ENCODE results near the gene CTTN.

CTTN gene
- total RNA-seq, result 0.85 to 13.7 (median 3.8) reads per million in 4 experiments

DNA sequence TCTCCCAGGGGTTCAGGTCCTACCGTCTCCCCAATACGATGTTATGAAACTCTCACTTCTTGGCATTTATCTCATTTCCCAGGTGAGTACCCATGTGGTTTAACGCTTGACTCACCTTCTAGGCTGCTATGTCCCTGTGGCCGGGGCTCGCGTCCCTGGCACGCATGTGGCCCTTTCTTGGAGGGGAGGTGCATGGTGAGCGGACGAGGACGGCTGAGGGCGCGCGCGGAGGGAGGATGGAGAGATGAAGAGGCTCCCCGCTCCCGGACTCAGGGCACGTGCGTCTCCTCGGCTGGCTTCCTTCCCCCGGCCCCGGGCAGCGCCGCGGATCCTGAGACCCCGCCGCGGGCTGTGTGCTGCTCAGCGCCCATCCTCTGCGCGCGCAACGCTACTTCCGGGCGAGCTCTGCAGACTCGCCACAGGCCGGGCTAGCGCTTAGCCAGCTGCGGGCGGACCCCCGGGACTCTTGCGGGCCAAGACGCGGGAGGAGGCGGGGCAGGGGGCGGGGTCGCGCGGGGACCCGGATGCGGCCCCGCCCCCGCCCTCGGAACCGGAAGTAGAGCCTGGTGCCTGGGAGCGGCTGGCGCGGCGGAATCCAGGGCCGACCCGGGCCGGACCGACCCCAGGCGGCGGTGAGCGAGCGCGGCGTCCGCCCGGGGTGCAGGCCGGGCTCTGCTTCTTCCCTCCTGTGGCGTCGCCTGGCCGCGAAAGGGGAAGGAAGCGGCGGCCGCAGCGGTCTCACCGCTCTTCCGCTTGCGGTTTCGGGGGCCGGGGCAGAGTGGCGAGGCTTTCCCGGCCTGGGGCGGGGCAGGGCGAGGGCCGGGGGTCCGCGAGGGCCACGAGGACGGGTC is at the start of gene CTTN:
CTTN (plus strand) TSS at position 547 of the 851 bp plus-strand sequence. CDS start 8,769 bp downstream, outside the sequence.
- peak; percentile 24 for DNase-seq

DNA sequence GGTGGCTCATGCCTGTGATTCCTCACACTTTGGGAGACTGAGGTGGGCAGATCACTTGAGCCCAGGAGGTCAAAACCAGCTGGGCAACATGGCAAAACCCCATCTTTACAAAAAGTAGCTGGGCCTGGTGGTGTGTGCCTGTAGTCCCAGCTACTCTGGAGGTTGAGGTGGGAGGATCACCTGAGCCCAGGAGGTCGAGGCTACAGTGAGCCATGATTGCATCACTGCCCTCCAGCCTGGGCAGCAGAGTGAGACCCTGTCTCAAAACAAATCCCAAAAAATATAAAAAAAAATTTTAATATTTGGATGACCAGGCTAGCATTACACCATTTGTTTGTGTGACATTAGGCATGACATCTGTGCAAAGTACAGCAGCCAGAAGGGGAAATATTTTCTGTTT is 49.7 kb upstream of the CTTN start:
- no peak for DNase-seq

DNA sequence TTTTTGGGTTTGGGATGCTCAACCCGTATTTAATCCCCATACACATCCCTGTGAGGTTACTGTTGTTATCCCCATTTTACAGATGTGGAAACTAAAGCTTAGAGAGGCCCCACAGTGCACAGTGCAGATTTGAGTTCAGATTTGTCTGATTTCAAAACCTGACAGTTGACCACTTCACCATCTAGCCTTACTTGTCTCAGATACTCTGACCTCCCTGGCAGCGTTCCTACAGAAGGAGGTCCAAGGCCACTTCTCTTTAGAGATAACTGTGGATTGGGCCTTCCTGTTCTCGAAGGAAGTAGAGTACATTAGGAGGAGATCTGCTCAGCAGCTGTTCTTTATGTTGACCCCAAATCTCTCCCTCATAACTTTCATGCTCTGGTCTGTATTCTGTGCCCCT is 46.7 kb upstream of the CTTN start:
- no peak for DNase-seq

DNA sequence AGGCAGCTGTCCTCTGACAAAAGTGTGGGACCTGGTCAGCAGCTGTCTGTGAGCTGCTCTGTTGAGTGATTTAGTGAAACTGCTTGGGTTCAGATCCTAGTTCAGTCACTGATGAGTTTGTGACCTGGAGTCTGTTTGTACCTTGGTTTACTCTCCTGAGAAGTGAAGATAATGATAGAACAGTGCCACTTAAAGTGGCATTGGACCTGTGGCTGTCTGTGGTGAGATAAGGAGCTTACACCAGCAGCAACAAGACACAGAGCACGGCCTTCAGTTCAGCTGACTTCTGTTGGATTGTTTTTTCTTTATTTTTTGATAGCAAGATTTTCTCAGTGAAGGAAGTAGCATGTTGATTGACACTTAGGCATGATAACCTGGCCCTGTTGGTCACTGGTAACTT is 46.2 kb upstream of the CTTN start:
- DNase-seq, result no peak

DNA sequence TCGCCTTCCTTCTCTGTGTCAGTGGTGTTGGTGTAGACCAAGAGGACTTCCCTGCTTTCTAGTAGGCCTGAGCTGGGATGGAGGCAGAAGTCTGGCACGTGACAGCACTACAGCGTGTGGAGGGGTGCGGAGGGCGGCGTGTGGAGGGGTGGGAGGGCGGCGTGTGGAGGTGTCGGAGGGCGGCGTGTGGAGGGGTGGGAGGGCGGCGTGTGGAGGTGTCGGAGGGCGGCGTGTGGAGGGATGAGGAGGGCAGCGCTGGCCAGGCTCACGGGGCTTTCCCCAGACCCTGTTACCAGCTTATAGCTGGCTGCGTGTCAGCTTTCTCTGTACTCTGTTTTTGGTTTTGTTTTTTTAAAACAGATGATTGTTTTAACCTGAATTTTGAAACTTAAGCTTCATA is 45.7 kb upstream of the CTTN start:
- DNase-seq, result no peak

DNA sequence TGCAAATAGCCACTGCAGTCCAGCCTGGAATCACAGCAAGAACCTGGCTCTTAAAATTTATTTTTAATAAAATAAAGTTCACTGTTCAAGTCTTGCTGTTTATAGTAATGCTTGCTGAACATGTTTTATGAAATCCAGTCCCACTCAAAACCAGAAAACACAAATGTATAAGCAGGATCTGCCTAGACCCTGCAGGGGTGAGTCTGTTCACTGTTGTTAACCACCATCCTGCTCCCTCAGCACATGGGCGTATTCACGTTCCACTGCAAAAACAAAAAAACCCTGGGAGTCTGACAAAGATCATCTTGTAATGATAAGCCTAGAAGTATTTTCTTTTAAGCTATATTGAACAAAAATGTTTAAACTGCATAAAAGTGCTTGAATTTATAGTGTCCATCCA is 45.0 kb upstream of the CTTN start:
- no peak for DNase-seq

DNA sequence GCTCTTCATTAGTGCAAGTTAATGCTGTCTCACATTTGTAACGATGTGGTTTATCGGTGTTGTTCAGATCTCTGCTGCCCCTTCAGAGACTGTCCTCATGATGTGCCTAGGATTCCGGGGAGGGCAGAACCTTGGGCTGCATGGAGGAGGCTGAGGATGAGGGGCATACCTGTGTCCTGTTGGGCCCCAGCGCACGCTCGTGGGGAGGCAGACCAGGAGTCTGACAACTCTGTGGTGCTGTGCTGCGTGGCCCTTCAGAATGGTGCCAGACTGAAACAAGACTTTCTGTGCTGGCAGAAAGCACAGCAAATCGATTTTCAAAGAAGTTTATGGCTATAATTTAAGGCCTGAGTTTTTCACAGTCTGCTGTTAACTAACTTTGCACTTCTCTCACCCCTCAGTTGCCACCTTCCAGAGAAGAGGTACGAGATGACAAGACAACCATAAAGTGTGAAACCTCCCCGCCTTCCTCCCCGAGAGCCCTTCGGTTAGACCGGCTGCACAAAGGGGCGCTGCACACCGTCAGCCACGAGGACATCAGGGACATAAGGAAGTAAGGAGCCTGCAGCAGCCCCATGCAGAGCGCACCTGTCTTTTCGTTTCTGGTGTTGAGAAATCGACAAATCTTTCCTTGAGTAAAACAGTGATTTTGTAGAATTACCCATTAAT is 44.3 kb upstream of the CTTN start:
- no peak for DNase-seq

DNA sequence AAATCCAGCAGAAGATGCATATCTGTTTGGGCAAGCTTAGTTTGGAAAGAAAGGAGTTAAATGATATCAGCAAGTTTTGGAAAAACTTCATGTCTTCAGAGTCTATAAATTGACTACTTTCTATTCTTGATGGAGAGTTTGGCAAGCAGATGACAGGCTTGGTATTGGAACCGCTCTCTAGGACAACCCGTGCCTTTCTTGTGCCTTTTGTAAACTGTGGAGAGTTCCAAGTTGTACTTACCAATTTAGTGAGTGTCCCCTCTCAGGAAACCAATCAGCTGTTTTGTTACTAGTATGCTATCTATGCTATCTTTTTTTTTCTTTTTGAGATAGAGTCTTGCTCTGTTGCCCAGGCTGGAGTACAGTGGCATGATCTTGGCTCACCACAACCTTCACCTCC is 43.7 kb upstream of the CTTN start:
- DNase-seq, result no peak

DNA sequence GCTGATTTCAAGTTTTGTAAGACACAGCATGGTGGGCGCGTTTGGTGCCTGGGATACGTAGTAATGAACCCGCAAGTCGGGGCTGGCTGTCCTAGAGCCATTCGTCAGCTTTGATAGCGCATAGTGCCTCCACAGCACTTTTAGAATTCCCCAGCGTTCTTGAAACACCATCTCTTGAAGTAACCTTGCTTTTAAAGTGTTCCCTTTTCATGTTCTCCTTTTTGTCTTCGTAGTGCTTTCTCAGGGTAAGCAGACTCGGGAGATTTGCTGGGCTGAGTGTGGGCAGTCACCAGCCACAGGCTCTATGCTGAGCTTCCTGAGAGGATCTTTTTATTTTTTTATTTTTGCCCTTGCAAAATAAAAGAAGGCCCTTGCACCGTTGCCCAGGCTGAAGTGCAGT is 39.6 kb upstream of the CTTN start:
- DNase-seq, result no peak

DNA sequence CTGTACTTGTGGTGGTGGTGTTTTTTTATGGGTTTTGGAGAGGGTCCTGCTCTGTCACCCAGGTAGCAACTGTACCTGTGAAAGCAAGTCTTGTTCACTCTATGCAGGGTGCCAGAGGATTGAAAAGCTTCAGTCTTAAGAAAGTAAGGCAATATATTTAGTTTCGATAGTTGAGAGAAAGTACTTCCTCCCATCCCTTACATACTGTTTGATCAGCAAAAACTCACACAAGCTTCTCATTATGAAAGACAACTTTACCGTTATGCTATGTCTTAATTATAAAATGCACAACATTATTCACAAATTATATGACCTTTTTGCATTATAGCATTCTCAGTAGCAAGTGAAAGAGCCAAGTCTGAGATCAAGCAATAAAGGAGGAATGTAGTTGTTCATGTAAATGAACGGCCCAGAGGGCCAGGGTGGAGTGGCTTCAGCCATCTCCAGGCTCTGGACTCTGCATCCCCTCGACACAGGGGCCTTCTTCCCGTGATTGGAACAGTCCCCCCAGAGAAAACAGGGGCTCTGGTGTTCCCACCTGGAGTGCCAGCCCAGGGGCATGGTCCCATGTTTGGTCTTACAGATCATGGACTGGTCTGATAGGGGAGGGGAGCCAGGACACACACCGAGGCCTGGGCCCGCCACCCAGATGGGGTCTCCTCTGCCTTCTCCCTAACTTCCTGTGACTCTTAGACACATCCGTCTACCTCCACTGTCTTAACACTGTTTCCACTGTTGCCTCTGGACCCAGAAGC is 38.7 kb upstream of the CTTN start:
- no peak for DNase-seq

DNA sequence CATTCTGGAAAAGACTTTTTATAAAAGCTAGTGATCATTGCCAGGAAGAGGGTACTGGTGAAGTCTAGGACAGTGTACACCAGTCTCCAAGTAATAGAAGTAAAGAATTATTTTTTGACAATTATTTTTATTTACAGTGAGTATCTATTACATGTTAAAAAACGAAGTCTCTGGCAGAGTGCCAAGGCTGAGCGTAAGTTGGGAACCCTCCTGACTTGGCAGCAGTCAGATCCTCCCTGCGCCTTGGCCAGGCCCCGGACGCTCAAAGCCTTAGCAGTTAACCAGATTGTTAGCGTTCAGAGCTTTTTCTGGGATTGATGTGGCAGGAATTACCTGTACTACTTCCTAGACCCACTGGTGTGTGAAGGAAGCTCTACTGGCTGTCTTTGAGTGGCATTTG is 38.1 kb upstream of the CTTN start:
- DNase-seq, result no peak

DNA sequence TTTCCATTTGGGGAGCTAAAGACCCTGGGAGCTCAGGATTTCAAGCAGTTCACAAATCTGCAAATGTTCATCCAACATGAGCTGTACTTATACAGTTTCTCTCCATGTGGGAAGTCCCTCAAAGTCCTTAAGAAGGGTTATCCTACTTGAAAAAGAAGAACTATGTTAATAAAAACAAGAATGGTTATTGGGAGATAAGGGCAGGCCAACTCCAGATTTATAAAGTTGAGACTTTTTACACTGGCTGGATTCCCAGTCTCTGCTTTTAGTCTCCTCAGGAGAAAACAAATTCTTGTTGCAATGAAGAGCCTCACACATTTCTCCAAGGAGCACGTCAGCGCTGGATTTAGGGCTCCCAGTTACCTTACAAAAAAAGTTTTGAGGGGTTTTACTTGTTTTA is 34.2 kb upstream of the CTTN start:
- DNase-seq, result no peak

DNA sequence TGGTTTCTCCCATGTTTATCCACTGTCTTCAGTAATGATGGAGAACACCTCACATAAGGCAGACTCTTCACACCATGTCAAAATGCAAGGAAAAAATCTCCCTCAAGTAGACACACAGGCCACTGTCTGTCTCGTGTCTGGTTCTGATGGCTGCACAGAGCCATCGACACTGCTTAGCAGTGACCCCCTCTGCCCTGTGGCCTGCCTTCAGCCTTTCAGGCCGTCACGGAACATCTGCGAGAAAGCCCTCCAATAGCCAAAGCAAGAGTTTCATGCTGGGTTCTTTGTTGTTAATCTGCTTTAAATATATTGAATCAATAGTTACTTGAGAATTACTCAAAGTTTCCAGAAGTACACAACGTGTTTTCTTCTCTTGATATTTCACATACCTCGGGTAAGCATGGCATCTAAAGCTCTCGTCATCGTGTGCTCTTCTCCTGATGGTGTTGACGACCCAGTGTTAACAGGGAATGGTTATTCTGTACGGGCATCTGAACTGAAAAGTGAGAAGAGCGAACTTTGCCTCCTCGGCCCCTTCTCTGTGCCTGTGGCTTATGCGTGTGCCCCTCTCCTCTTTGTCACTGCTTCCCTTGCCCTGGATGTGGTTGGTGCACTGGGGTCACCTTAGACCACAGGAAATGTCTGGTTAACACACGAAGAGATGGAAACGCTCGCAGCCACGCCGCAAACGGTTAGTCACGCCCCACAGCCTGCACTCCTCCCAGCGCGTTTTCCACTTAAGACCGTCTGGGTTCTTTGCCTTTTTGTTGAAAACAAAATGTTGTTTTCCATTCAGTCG is 33.4 kb upstream of the CTTN start:
- DNase-seq, result no peak

DNA sequence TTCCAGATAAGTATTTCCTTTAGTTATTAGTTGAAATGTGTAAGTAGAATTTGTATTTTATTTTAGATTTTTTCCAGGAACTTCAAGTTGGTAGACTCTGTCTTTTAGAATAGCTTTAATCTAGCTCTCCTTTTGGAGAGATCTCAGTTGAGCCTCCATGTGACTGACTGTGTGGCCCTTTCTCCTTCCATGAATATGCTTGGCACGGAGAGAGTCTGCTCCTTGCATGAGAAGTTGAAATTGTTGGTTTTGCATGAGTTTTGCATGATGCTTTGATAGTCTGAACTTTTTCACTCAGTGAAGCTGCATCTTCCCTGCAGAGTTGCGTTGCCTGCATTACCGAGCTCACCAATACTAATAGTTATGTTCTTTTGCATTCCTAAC is 32.8 kb upstream of the CTTN start:
- DNase-seq, result no peak

DNA sequence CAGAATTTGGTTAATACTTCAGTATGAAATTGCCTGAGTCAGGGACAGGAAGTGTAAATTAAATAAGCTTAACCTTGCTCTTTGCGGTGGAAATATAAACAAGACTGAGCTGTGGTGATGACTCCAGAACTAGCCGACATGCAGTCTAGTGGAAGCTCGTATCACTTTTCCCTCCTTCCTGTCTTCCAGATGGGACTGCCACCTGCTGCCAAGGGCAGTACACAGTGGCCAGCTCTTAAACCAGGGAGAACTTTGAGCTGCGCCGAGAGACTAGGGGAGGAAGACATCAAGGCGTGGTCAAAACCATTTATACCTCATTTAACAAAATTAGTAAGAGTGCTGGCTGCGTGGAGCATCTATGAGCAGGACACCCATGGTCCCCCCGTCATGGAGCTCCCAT is 31.3 kb upstream of the CTTN start:
- DNase-seq, result no peak

DNA sequence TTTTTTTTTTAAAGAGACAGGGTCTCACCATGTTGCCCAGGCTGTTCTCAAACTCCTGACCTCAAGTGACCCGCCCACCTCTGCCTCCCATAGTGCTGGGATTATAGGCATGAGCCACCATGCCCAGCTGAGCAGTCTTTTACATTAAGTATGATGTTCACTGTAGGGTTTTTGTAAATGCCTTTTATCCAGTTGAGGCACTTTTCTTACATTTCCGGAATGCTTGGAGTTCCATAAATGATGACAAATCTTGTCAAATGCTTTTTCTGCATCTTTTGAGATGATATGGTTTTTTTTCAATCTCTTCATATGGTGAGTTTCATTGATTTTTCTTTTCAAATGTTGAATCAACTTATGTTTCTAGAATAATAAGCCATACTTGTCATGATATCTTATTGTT is 29.4 kb upstream of the CTTN start:
- no peak for DNase-seq

DNA sequence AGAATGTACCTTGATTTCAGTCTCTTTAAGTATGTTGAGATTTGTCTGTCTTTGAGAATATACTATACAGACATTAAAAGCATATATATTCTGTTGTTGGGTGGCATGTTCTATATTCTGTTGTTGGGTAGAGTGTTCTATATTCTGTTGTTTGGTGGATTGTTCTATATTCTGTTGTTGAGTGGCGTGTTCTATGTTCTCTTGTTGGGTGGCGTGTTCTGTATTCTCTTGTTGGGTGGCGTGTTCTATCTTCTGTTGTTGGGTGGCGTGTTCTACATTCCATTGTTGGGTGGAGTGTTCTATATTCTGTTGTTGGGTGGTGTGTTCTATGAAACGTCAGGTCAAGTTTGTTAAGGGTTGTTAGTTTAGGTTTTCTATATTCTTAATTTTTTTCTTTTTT is 27.1 kb upstream of the CTTN start:
- DNase-seq, result no peak

DNA sequence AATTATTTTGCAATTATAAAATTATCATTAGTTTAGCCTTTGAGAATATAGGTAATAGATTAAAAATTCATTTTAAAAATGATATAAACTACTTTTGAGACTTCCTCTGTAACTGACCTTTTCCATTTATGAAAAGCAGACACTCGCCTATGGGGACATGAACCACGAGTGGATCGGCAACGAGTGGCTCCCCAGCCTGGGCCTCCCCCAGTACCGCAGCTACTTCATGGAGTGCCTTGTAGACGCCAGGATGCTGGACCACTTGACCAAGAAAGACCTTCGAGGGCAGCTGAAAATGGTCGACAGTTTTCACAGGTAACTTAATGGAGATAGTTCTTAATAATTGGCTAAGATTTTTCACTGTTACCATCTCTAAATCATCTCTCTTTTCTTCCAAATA is 26.3 kb upstream of the CTTN start:
- DNase-seq, result no peak

DNA sequence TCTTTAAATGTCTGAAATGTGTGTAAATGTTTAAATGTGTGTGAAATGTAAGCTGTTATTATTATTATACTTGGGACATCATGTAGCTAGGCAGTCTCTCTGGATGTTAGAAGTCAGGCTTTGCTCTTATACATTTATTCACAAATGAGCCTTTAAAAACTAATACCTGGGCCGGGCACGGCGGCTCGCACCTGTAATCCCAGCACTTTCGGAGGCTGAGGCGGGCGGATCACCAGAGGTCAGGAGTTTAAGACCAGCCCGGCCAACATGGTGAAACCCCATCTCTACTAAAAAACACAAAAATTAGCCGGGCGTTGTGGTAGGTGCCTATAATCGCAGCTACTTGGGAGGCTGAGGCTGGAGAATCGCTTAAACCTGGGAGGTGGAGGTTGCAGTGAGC is 21.7 kb upstream of the CTTN start:
- no peak for DNase-seq

DNA sequence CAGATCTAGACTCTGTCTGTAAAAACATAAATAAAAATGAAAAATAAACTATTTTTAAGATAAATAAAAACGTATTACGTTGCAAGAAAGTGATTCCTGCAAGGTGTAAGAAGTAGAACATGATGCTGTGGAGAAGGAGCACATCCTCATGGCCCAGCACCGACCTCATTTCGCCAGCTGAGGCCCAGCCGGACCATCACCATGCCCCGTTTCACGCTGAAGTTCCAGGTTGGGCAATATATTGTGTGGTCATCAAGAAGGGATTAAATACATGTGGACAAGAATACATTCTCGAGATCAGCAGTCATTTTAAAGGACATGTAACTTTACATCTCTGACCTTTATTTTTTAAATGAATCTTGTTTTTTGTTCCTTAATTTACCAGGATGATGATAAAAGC is 20.7 kb upstream of the CTTN start:
- no peak for DNase-seq

DNA sequence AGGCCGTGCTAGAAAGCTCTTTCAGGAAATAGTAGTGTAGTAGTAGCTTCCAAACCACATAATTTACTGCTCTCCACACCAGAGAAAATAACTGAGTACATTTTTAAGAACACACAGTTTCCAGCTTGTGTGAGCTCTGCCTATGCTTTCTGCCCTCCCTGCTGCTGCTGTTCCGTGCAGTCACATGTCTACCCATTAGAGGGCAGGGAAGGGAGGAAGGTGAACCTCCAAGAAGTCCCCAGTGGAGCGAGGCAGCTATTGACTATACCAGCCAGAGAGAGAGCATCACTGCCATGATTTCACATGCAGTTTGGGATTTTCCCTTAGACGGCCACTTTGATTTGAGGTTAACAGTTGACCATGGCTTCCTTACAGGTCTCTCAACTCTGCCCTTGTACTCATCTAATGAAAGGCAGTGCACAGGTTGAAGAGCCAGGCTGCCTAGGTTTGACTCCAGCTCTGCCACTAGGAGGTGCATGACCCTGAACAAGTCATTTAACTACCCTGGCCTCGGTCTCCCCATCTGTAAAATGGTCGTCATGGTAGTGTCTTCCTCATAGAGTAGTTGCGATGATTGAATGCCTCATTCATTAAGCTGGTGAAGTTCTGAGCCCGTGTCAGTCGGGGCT is 19.7 kb upstream of the CTTN start:
- no peak for DNase-seq

DNA sequence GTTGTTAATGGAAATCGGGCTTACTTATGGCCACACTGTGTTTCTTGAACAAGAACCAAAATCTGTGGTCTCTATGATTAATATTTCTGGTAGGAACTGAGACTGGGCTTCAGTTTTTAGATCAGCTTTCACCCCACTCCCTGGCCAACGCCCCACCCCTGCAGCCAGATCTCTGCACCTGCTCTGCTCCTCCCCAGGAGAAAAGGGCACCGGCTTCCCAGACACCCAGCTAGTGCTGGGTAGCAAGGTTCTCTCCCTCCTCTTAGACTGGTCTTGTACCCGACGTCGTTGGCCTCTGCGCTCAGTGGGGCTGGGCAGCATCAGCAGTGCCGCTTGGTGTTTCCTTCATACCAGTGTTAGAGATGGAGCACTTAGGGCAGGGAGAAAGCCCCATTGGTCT is 17.0 kb upstream of the CTTN start:
- DNase-seq, result no peak

Data from effector CD8-positive, alpha-beta T cell (primary cell).